Neural cell (in vitro differentiated cells): Measurements from ENCODE around the gene PRKCA. TPM values are rescaled to one million over a fixed set of nuclear protein-coding genes. Genes with fewer than 3 reads are reported as not detected.

ENCODE experiments used
- H2AFZ ChIP-seq: fragments of 200-600, 300-800 bp; sonication (generic), shearing (Covaris generic); 2 replicates; pipeline ENCODE4 v1.6.0; 2014; ENCODE audit warnings: low read depth, mild to moderate bottlenecking, antibody characterized with exemption, low read length, moderate library complexity
- H3F3A ChIP-seq: fragments of 200-600 bp; shearing (Covaris generic); 2 replicates; pipeline ENCODE4 v1.6.1; 2016; ENCODE audit warnings: mild to moderate bottlenecking, moderate library complexity, mixed read lengths, antibody characterized with exemption, low read length; ENCODE audit not compliant: insufficient read depth, poor library complexity, severe bottlenecking
- H3K27ac ChIP-seq: fragments of 200-600, 300-800 bp; sonication (generic), shearing (Covaris generic); 2 replicates; pipeline ENCODE4 v1.5.1; 2014; ENCODE audit warnings: mild to moderate bottlenecking, low read length, moderate library complexity
- H3K27me3 ChIP-seq: fragments of 300-800, 200-600 bp; sonication (generic), shearing (Covaris generic); 2 replicates; pipeline ENCODE4 v1.6.0; 2014; ENCODE audit warnings: mild to moderate bottlenecking, low read depth, low read length, moderate library complexity; ENCODE audit not compliant: insufficient read depth
- H3K36me3 ChIP-seq: fragments of 300-800, 200-600 bp; sonication (generic), shearing (Covaris generic); 2 replicates; pipeline ENCODE4 v1.5.1; 2014; ENCODE audit warnings: mild to moderate bottlenecking, antibody characterized with exemption, low read length, moderate library complexity; ENCODE audit not compliant: insufficient read depth
- H3K4me2 ChIP-seq: fragments of 300-800, 200-600 bp; sonication (generic), shearing (Covaris generic); 2 replicates; pipeline ENCODE4 v1.6.0; 2014; ENCODE audit warnings: mild to moderate bottlenecking, low read length
- H3K4me3 ChIP-seq: fragments of 300-800, 200-600 bp; sonication (generic), shearing (Covaris generic); 2 replicates; pipeline ENCODE4 v1.5.1; 2014; ENCODE audit warnings: mild to moderate bottlenecking, low read length, moderate library complexity
- H3K79me2 ChIP-seq: fragments of 200-600 bp; shearing (Covaris generic); replicated peaks from 2 replicates; pipeline ENCODE4 v1.6.0; 2014; ENCODE audit warnings: mild to moderate bottlenecking, low read length, moderate library complexity; ENCODE audit not compliant: insufficient read depth
- H3K9ac ChIP-seq: fragments of 300-800, 200-600 bp; sonication (generic), shearing (Covaris generic); 2 replicates; pipeline ENCODE4 v1.6.1; 2016; ENCODE audit warnings: mild to moderate bottlenecking, low read length, mixed read lengths
- H3K9me2 ChIP-seq: fragments of 200-600 bp; shearing (Covaris generic); 2 replicates; pipeline ENCODE4 v1.6.1; 2016; ENCODE audit warnings: mild to moderate bottlenecking, low read length, mixed read lengths; ENCODE audit not compliant: insufficient read depth
- H3K9me3 ChIP-seq: fragments of 200-600, 300-800 bp; sonication (generic), shearing (Covaris generic); 2 replicates; pipeline ENCODE4 v1.6.1; 2016; ENCODE audit warnings: mild to moderate bottlenecking, mixed run types, low read length, moderate library complexity, mixed read lengths
- H4K20me1 ChIP-seq: fragments of 200-600 bp; shearing (Covaris generic); 2 replicates; pipeline ENCODE4 v1.6.1; 2016; ENCODE audit warnings: mild to moderate bottlenecking, mixed run types; ENCODE audit not compliant: insufficient read depth
- CTCF ChIP-seq: fragments of 450-650 bp; IDR thresholded peaks from 2 replicates; pipeline ENCODE4 v1.5.1; 2014; ENCODE audit warnings: antibody characterized with exemption, mild to moderate bottlenecking, moderate library complexity; ENCODE audit not compliant: poor library complexity, severe bottlenecking
- EP300 ChIP-seq: fragments of 450-650 bp; conservative IDR thresholded peaks from 2 replicates; pipeline ENCODE4 v1.6.1; 2014; ENCODE audit warnings: antibody characterized with exemption, mild to moderate bottlenecking, moderate library complexity; ENCODE audit not compliant: poor library complexity, severe bottlenecking
- EZH2 ChIP-seq: fragments of 200-600, 300-800 bp; shearing (Covaris generic), sonication (generic); IDR thresholded peaks from 2 replicates; pipeline ENCODE4 v1.6.1; 2014; ENCODE audit warnings: antibody characterized with exemption, low read length, borderline replicate concordance, mild to moderate bottlenecking; ENCODE audit not compliant: insufficient read depth, poor library complexity, severe bottlenecking
- MXI1 ChIP-seq: fragments of 450-650 bp; conservative IDR thresholded peaks from 2 replicates; pipeline ENCODE4 v1.6.1; 2014; ENCODE audit warnings: antibody characterized with exemption, mild to moderate bottlenecking; ENCODE audit not compliant: poor library complexity, severe bottlenecking
- POLR2AphosphoS5 ChIP-seq: IDR thresholded peaks from 2 replicates; pipeline ENCODE4 v1.6.1; 2012
- RAD21 ChIP-seq: fragments of 450-650 bp; conservative IDR thresholded peaks from 2 replicates; pipeline ENCODE4 v1.6.1; 2014; ENCODE audit warnings: antibody characterized with exemption, mild to moderate bottlenecking, moderate library complexity
- REST ChIP-seq: IDR thresholded peaks from 2 replicates; pipeline ENCODE4 v1.6.1; 2012; ENCODE audit warnings: borderline replicate concordance
- SMC3 ChIP-seq: fragments of 450-650 bp; conservative IDR thresholded peaks from 2 replicates; pipeline ENCODE4 v1.6.1; 2014; ENCODE audit warnings: antibody characterized with exemption, mild to moderate bottlenecking, moderate library complexity; ENCODE audit not compliant: poor library complexity
- TAF1 ChIP-seq: IDR thresholded peaks from 2 replicates; pipeline ENCODE4 v1.6.1; 2012; ENCODE audit warnings: low read depth
- polyA plus RNA-seq: library from polyadenylated mRNA; depleted of rRNA; stranded (reverse); fragments of >200 nt; gene quantifications from 2 replicates; pipeline ENCODE4 v1.2.3, GENCODE V29; 2014

The PRKCA gene
- polyA plus RNA-seq, 1 donor from 2014 or later: 5.9 TPM

- peaks cover 27% of the 10 kb centered on the region for H3K27me3 ChIP-seq
- no peaks in the 10 kb centered on the region for H3K9me3 ChIP-seq
- no peak overlapping the region for H3K4me3 ChIP-seq
- H3K9ac ChIP-seq: no peak overlapping the region
- H3F3A ChIP-seq: no peaks in the 10 kb centered on the region
- no peaks in the 10 kb centered on the region for H3K79me2 ChIP-seq
- H3K9me2 ChIP-seq: no peaks in the 10 kb centered on the region
- no peak overlapping the region for H3K4me2 ChIP-seq
- no peak for TF ChIP-seq REST
- no peak for TF ChIP-seq EP300
- TF ChIP-seq EZH2: no peak
- no peak for TF ChIP-seq POLR2AphosphoS5
- H3K27ac ChIP-seq: no peak overlapping the region
- no peaks in the 10 kb centered on the region for H3K36me3 ChIP-seq
- H2AFZ ChIP-seq: no peak overlapping the region
- H4K20me1 ChIP-seq: no peaks in the 10 kb centered on the region
Observed at GRCh38 chr17:66833201-66833600, 530.8 kb downstream of the PRKCA start.

- no peak overlapping the region for H3K9ac ChIP-seq
- H3K9me3 ChIP-seq: no peaks in the 10 kb centered on the region
- peak overlapping the region; percentile 59 for H3K4me3 ChIP-seq
- no peaks in the 10 kb centered on the region for H3K9me2 ChIP-seq
- H3K27me3 ChIP-seq: peaks cover 27% of the 10 kb centered on the region
- no peak overlapping the region for H3K27ac ChIP-seq
- no peaks in the 10 kb centered on the region for H3K79me2 ChIP-seq
- no peaks in the 10 kb centered on the region for H3F3A ChIP-seq
- no peaks in the 10 kb centered on the region for H3K36me3 ChIP-seq
- no peak overlapping the region for H2AFZ ChIP-seq
- H4K20me1 ChIP-seq: no peaks in the 10 kb centered on the region
- TF ChIP-seq SMC3 (no peak), REST (no peak), CTCF (no peak), RAD21 (no peak), EZH2 (no peak), MXI1 (no peak), TAF1 (no peak), POLR2AphosphoS5 (no peak), EP300 (no peak)
- no peak overlapping the region for H3K4me2 ChIP-seq
Observed at GRCh38 chr17:66834426-66834918, 532.1 kb downstream of the PRKCA start.
